Neuronal stem cell (in vitro differentiated cells): ENCODE results near the gene NUDT3.
A peak's percentile ranks its signal among the peaks of the same experiment; 100 is the strongest.

Experiments
- DNase-seq: peaks from one replicate; pipeline ENCODE4 v3.0.0-alpha.2; 2013; ENCODE audit warnings: low spot score
- H2AFZ ChIP-seq: one replicate; pipeline ENCODE4 v1.6.1; 2013; ENCODE audit warnings: mild to moderate bottlenecking, low read length, inconsistent platforms
- H2AK5ac ChIP-seq: 2 replicates; pipeline ENCODE4 v1.6.1; 2013; ENCODE audit warnings: low read depth, mild to moderate bottlenecking, inconsistent platforms, low read length, moderate library complexity, mixed read lengths
- H2BK120ac ChIP-seq: 2 replicates; pipeline ENCODE4 v1.6.1; 2013; ENCODE audit warnings: low read depth, mild to moderate bottlenecking, inconsistent platforms, low read length, moderate library complexity, mixed read lengths
- H2BK12ac ChIP-seq: one replicate; pipeline ENCODE4 v1.6.1; 2013; ENCODE audit warnings: low read length, inconsistent platforms
- H2BK15ac ChIP-seq: 2 replicates; pipeline ENCODE4 v1.6.1; 2013; ENCODE audit warnings: mild to moderate bottlenecking, low read length, inconsistent platforms, mixed read lengths
- H2BK5ac ChIP-seq: one replicate; pipeline ENCODE4 v1.6.1; 2013; ENCODE audit warnings: inconsistent platforms, mild to moderate bottlenecking, low read length, moderate library complexity
- H3K14ac ChIP-seq: one replicate; pipeline ENCODE4 v1.6.1; 2013; ENCODE audit warnings: low read length, inconsistent platforms
- H3K18ac ChIP-seq: 2 replicates; pipeline ENCODE4 v1.6.1; 2013; ENCODE audit warnings: low read length, inconsistent platforms
- H3K23ac ChIP-seq: 2 replicates; pipeline ENCODE4 v1.6.1; 2013; ENCODE audit warnings: low read depth, mild to moderate bottlenecking, mixed read lengths, low read length, inconsistent platforms; ENCODE audit not compliant: poor library complexity
- H3K27ac ChIP-seq: replicated peaks from 3 replicates; pipeline ENCODE4 v1.5.1; 2013; ENCODE audit warnings: low read length, inconsistent platforms
- H3K27me3 ChIP-seq, 3 experiments: 2 replicates each; pipeline ENCODE4 v1.6.1; 2013; ENCODE audit warnings: low read length in 3 of 3, mild to moderate bottlenecking in 2 of 3, inconsistent platforms in 1 of 3, low read depth in 1 of 3, mixed read lengths in 1 of 3, moderate library complexity in 1 of 3; ENCODE audit not compliant: control insufficient read depth in 3 of 3, insufficient read depth in 3 of 3
- H3K36me3 ChIP-seq, 2 donors: replicated peaks in 1 of 2; 2 replicates each; pipeline ENCODE4 v1.6.1; 2013; ENCODE audit warnings: low read length in 2 of 2; ENCODE audit not compliant: control insufficient read depth in 2 of 2, insufficient read depth in 2 of 2
- H3K4ac ChIP-seq: 2 replicates; pipeline ENCODE4 v1.6.1; 2013; ENCODE audit warnings: inconsistent platforms, mild to moderate bottlenecking, low read length, moderate library complexity
- H3K4me1 ChIP-seq, 2 donors: 1 replicate in 1 of 2; 2 replicates in 1 of 2; pipeline ENCODE4 v1.6.1; 2013; ENCODE audit warnings: low read length in 2 of 2, low read depth in 1 of 2; ENCODE audit not compliant: control insufficient read depth in 2 of 2, insufficient read depth in 1 of 2
- H3K4me2 ChIP-seq: one replicate; pipeline ENCODE4 v1.6.1; 2013; ENCODE audit warnings: mild to moderate bottlenecking, low read length, inconsistent platforms; ENCODE audit not compliant: insufficient read depth, poor library complexity, severe bottlenecking
- H3K4me3 ChIP-seq, 2 donors: 2 replicates each; pipeline ENCODE4 v1.5.1; 2013; ENCODE audit warnings: low read length in 2 of 2, mild to moderate bottlenecking in 2 of 2, inconsistent platforms in 1 of 2, moderate library complexity in 1 of 2
- H3K79me1 ChIP-seq: one replicate; pipeline ENCODE4 v1.6.1; 2013; ENCODE audit warnings: low read depth, mild to moderate bottlenecking, inconsistent platforms, low read length, moderate library complexity
- H3K9ac ChIP-seq: one replicate; pipeline ENCODE4 v1.6.1; 2013; ENCODE audit warnings: mild to moderate bottlenecking, low read depth, low read length, inconsistent platforms; ENCODE audit not compliant: poor library complexity
- H3K9me3 ChIP-seq, 2 donors: replicated peaks in 1 of 2; 2 replicates each; pipeline versions ENCODE3 to v1.6.1; 2013; ENCODE audit warnings: low read length in 2 of 2, mild to moderate bottlenecking in 2 of 2, inconsistent platforms in 1 of 2, low read depth in 1 of 2, mixed read lengths in 1 of 2, moderate library complexity in 1 of 2; ENCODE audit not compliant: control insufficient read depth in 2 of 2, insufficient read depth in 1 of 2
- H4K8ac ChIP-seq: one replicate; pipeline ENCODE4 v1.6.1; 2013; ENCODE audit warnings: low read depth, mild to moderate bottlenecking, inconsistent platforms, low read length, moderate library complexity
- H4K91ac ChIP-seq: one replicate; pipeline ENCODE4 v1.6.1; 2013; ENCODE audit warnings: low read length, low read depth, mild to moderate bottlenecking, inconsistent platforms; ENCODE audit not compliant: poor library complexity
- WGBS, 2 donors: extraction: QIAGEN DNeasy Blood & Tissue Kit; methylation state at CpG; one replicate each; pipeline ENCODE4 v1.1.7; 2013; ENCODE audit warnings: missing lambda C conversion rate in 2 of 2, mixed read lengths in 1 of 2; ENCODE audit not compliant: insufficient read length in 2 of 2, insufficient replicate concordance in 1 of 2; ENCODE audit errors: extremely low coverage in 2 of 2; 5-methylcytosine and 5-hydroxymethylcytosine counted together

Gene NUDT3

GRCh38 chr6:34240329-34241248, 151.9 kb downstream of the NUDT3 start:
- Histone ChIP-seq H2AFZ (no peak overlapping the region), H3K4me1 (peaks cover 11 to 12% of the 10 kb centered on the region in 2 donors), H3K36me3 (peaks cover 36 to 60% of the 10 kb centered on the region in 2 donors), H2BK5ac (no peak overlapping the region), H3K27ac (peak overlapping the region; percentile 26), H3K9me3 (no peaks in the 10 kb centered on the region), H2AK5ac (no peak overlapping the region), H2BK15ac (no peak overlapping the region), H3K23ac (peak overlapping the region; percentile 23), H3K18ac (no peak overlapping the region), H3K4me2 (no peak overlapping the region), H3K79me1 (peaks cover 5% of the 10 kb centered on the region), H2BK12ac (no peak overlapping the region), H3K9ac (no peak overlapping the region), H4K8ac (no peak overlapping the region), H2BK120ac (no peak overlapping the region), H3K27me3 (no peaks in the 10 kb centered on the region), H4K91ac (no peak overlapping the region), H3K14ac (no peak overlapping the region), H3K4ac (no peak overlapping the region), H3K4me3 (no peak overlapping the region)
- WGBS, 2 donors: no CpG with 5 or more reads among the region's 22 CpGs
- DNase-seq: no peak

DNA sequence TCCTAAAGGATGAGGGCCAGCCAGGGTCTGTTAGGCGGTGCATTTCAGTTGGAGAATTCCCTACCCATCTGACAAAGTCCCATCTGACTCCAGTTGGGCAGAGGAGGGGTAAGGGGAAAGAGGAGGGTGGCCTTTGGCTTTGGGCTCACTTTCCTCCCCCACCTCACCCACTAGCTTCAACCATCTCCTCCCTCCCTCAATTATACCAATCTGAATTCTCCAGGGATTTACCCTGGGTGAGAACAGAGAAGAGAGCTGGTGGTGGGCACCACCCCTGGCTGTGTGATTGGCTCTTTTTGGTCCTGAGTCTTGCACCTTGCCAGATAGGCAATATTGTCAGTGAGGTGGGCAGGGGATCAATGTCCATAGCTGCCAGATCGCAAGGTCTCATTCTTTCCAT, 152.6 kb downstream of the NUDT3 start:
- no peak overlapping the region for H3K18ac ChIP-seq

DNA sequence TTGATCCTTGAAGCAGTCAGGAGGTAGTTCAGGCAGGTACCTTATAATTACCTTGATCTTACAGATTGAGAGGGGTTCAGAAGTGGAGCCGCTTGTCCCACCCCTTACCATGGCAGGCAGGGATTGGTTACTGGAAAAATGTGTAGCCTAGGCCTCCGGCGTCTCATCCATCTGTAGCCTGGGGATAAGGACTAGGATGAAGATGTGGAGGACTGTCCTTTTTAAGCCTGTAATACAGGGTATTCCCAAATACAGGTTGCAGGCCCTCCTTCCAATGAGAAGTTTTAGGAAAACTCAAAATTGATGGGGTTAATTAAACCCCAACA, 153.0 kb downstream of the NUDT3 start:
- WGBS, 2 donors: no CpG with 5 or more reads among the region's 3 CpGs
- H2BK5ac ChIP-seq: no peak overlapping the region
- H2AK5ac ChIP-seq: no peak overlapping the region
- no peak overlapping the region for H3K14ac ChIP-seq
- H3K4me2 ChIP-seq: no peak overlapping the region
- H3K79me1 ChIP-seq: peaks cover 5% of the 10 kb centered on the region
- no peak for DNase-seq
- no peak overlapping the region for H2BK15ac ChIP-seq
- no peak overlapping the region for H2AFZ ChIP-seq
- H3K9me3 ChIP-seq: no peaks in the 10 kb centered on the region
- no peak overlapping the region for H2BK12ac ChIP-seq
- no peak overlapping the region for H3K23ac ChIP-seq
- peaks cover 36 to 58% of the 10 kb centered on the region in 2 donors for H3K36me3 ChIP-seq
- no peak overlapping the region for H2BK120ac ChIP-seq
- peaks cover 11 to 16% of the 10 kb centered on the region in 2 donors for H3K4me1 ChIP-seq
- no peaks in the 10 kb centered on the region for H3K27me3 ChIP-seq
- H4K8ac ChIP-seq: no peak overlapping the region
- H3K18ac ChIP-seq: no peak overlapping the region
- no peak overlapping the region for H3K27ac ChIP-seq
- H3K9ac ChIP-seq: no peak overlapping the region
- no peak overlapping the region for H3K4me3 ChIP-seq
- no peak overlapping the region for H4K91ac ChIP-seq
- H3K4ac ChIP-seq: no peak overlapping the region

More for the DNA sequence above, 152.6 kb downstream of the NUDT3 start:
- Histone ChIP-seq H2BK15ac (no peak overlapping the region), H3K4me1 (peaks cover 11 to 12% of the 10 kb centered on the region in 2 donors), H2BK5ac (no peak overlapping the region), H2AFZ (no peak overlapping the region), H3K14ac (no peak overlapping the region), H3K4me2 (no peak overlapping the region), H3K23ac (no peak overlapping the region), H3K79me1 (peaks cover 5% of the 10 kb centered on the region), H4K91ac (no peak overlapping the region), H3K9ac (no peak overlapping the region), H3K27me3 (no peaks in the 10 kb centered on the region), H3K27ac (no peak overlapping the region), H3K36me3 (peaks cover 36 to 60% of the 10 kb centered on the region in 2 donors), H3K4me3 (no peak overlapping the region), H2BK120ac (no peak overlapping the region), H3K4ac (no peak overlapping the region), H4K8ac (no peak overlapping the region), H2BK12ac (no peak overlapping the region), H3K9me3 (no peaks in the 10 kb centered on the region), H2AK5ac (no peak overlapping the region)
- no peak for DNase-seq
- WGBS, 2 donors: no CpG with 5 or more reads among the region's 2 CpGs

GRCh38 chr6:34238585-34239499, 153.6 kb downstream of the NUDT3 start:
- peaks cover 32 to 51% of the 10 kb centered on the region in 2 donors for H3K36me3 ChIP-seq
- H3K79me1 ChIP-seq: peaks cover 5% of the 10 kb centered on the region
- no peak overlapping the region for H2BK15ac ChIP-seq
- no peaks in the 10 kb centered on the region for H3K9me3 ChIP-seq
- H3K14ac ChIP-seq: no peak overlapping the region
- H3K4me3 ChIP-seq: peak overlapping the region; percentile 85 to 91
- peak overlapping the region; percentile 92 for H2AFZ ChIP-seq
- no peak overlapping the region for H2BK120ac ChIP-seq
- peak overlapping the region; percentile 71 for H3K4me2 ChIP-seq
- H2BK5ac ChIP-seq: peak overlapping the region; percentile 66
- H3K23ac ChIP-seq: no peak overlapping the region
- no peak for DNase-seq
- H3K18ac ChIP-seq: no peak overlapping the region
- H4K91ac ChIP-seq: no peak overlapping the region
- H3K9ac ChIP-seq: peak overlapping the region; percentile 86
- H2AK5ac ChIP-seq: peak overlapping the region; percentile 88
- peaks cover 5 to 22% of the 10 kb centered on the region in 2 donors for H3K4me1 ChIP-seq
- H3K27ac ChIP-seq: peak overlapping the region; percentile 44
- no peaks in the 10 kb centered on the region for H3K27me3 ChIP-seq
- WGBS, 2 donors: no CpG with 5 or more reads among the region's 14 CpGs
- H3K4ac ChIP-seq: no peak overlapping the region
- H2BK12ac ChIP-seq: no peak overlapping the region
- H4K8ac ChIP-seq: no peak overlapping the region
